ENCODE data around the gene STAT4.

DNA sequence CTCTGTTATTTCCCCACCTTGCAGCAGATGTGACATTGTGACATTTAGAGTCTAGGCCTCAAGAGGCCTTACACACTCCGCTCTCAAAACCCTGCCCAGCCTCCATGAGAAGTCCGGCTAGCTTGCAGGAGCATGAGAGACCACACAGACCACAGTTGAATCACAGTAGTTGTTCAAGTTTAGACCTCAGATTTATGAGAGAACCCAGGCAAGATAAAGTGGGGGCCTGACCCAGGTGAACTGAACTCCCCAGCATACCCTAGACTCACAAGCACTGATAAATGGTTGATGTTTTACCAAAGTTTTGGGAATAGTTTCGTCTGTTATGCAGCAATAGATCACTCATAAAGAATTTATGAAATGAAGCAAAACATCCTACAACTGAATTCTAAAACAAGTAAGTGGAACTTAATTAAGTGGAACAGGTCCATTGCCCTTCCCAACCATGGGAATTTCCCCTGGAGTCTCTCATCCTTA is 132.1 kb downstream of the STAT4 start:
- no peak for TF ChIP-seq GABPB1 (CRISPR knock-in tag; IDR thresholded peaks at IDR 0.05)
- no peak for TF ChIP-seq CTCF (IDR thresholded peaks at IDR 0.05)
- TF ChIP-seq NFE2L1 (CRISPR knock-in tag; IDR thresholded peaks at IDR 0.05), result no peak
- no peak for TF ChIP-seq HMGXB4 (CRISPR knock-in tag; IDR thresholded peaks at IDR 0.05)
- TF ChIP-seq JUN (CRISPR knock-in tag; IDR thresholded peaks at IDR 0.05), result no peak
- TF ChIP-seq FOXP1 (CRISPR knock-in tag; IDR thresholded peaks at IDR 0.05; ENCODE audit: borderline replicate concordance), result no peak
- no peak for TF ChIP-seq NR1H2 (CRISPR knock-in tag; IDR thresholded peaks at IDR 0.05)
- TF ChIP-seq, protein P1, sequence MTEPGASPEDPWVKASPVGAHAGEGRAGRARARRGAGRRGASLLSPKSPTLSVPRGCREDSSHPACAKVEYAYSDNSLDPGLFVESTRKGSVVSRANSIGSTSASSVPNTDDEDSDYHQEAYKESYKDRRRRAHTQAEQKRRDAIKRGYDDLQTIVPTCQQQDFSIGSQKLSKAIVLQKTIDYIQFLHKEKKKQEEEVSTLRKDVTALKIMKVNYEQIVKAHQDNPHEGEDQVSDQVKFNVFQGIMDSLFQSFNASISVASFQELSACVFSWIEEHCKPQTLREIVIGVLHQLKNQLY (CRISPR knock-in tag; IDR thresholded peaks at IDR 0.05), result no peak
- TF ChIP-seq CREM (CRISPR knock-in tag; IDR thresholded peaks at IDR 0.05), result no peak
- TF ChIP-seq, protein P2, sequence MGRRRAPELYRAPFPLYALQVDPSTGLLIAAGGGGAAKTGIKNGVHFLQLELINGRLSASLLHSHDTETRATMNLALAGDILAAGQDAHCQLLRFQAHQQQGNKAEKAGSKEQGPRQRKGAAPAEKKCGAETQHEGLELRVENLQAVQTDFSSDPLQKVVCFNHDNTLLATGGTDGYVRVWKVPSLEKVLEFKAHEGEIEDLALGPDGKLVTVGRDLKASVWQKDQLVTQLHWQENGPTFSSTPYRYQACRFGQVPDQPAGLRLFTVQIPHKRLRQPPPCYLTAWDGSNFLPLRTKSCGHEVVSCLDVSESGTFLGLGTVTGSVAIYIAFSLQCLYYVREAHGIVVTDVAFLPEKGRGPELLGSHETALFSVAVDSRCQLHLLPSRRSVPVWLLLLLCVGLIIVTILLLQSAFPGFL (CRISPR knock-in tag; IDR thresholded peaks at IDR 0.05; ENCODE audit: borderline replicate concordance), result no peak
- TF ChIP-seq TCF7 (CRISPR knock-in tag; IDR thresholded peaks at IDR 0.05; ENCODE audit: low read depth), result no peak
- TF ChIP-seq ZNF263 (CRISPR knock-in tag; IDR thresholded peaks at IDR 0.05; ENCODE audit: low read depth), result no peak
- no peak for TF ChIP-seq USF1 (CRISPR knock-in tag; IDR thresholded peaks at IDR 0.05)
- no peak for TF ChIP-seq RELA (CRISPR knock-in tag; IDR thresholded peaks at IDR 0.05; ENCODE audit: borderline replicate concordance)
